HEK293T (cell line): ENCODE measurements around the gene ASPSCR1.

Source experiments
- CTCF ChIA-PET: fragments of 350-600 bp; formaldehyde crosslinking; extraction: SDS; loops from one replicate; lab custom pipeline; 2021; ENCODE audit warnings: antibody characterized with exemption, inconsistent platforms; lab: Yijun Ruan, JAX
- POLR2A ChIA-PET: fragments of 350-600 bp; formaldehyde crosslinking; extraction: SDS; loops from one replicate; lab custom pipeline; 2020; ENCODE audit warnings: antibody characterized with exemption, inconsistent platforms; lab: Yijun Ruan, JAX
- DNase-seq: peaks from one replicate; pipeline ENCODE4 v3.0.0; 2012; ENCODE audit warnings: mixed read lengths; ENCODE audit errors: extremely low spot score
- ARNT ChIP-seq: fragments of 450-650 bp; IDR thresholded peaks from 2 replicates; pipeline ENCODE4 v1.6.1; 2017; ENCODE audit warnings: mild to moderate bottlenecking
- BHLHE40 ChIP-seq: fragments of 450-650 bp; IDR thresholded peaks from 2 replicates; pipeline ENCODE4 v1.6.1; 2016; ENCODE audit warnings: mild to moderate bottlenecking, moderate library complexity, borderline replicate concordance
- CTBP1 ChIP-seq: fragments of 450-650 bp; IDR thresholded peaks from 2 replicates; pipeline ENCODE4 v1.6.1; 2016; ENCODE audit warnings: borderline replicate concordance
- ELF4 ChIP-seq: fragments of 450-650 bp; IDR thresholded peaks from 2 replicates; pipeline ENCODE4 v1.6.1; 2017; ENCODE audit warnings: antibody characterized with exemption
- FOXA1 ChIP-seq: fragments of 450-650 bp; IDR thresholded peaks from 2 replicates; pipeline ENCODE4 v1.6.1; 2016; ENCODE audit warnings: mild to moderate bottlenecking
- FOXK2 ChIP-seq: fragments of 450-650 bp; IDR thresholded peaks from 2 replicates; pipeline ENCODE4 v1.6.1; 2016; ENCODE audit warnings: mild to moderate bottlenecking
- FOXM1 ChIP-seq: fragments of 450-650 bp; IDR thresholded peaks from 2 replicates; pipeline ENCODE4 v1.6.1; 2017; ENCODE audit warnings: mild to moderate bottlenecking, borderline replicate concordance
- HDGF ChIP-seq: fragments of 450-650 bp; IDR thresholded peaks from 2 replicates; pipeline ENCODE4 v1.6.1; 2017; ENCODE audit warnings: antibody characterized with exemption, borderline replicate concordance
- L3MBTL2 ChIP-seq: fragments of 450-650 bp; conservative IDR thresholded peaks from 2 replicates; pipeline ENCODE4 v1.6.1; 2016; ENCODE audit warnings: mild to moderate bottlenecking
- LEF1 ChIP-seq: fragments of 450-650 bp; IDR thresholded peaks from 2 replicates; pipeline ENCODE4 v1.6.1; 2017; ENCODE audit warnings: mild to moderate bottlenecking, borderline replicate concordance
- NFRKB ChIP-seq: fragments of 450-650 bp; IDR thresholded peaks from 2 replicates; pipeline ENCODE4 v1.6.1; 2016; ENCODE audit warnings: mild to moderate bottlenecking, moderate library complexity
- SP1 ChIP-seq: fragments of 450-650 bp; IDR thresholded peaks from 2 replicates; pipeline ENCODE4 v1.6.1; 2017
- SUZ12 ChIP-seq: fragments of 450-650 bp; IDR thresholded peaks from 2 replicates; pipeline ENCODE4 v1.6.1; 2016; ENCODE audit warnings: mild to moderate bottlenecking
- TARDBP ChIP-seq: fragments of 450-650 bp; IDR thresholded peaks from 2 replicates; pipeline ENCODE4 v1.6.1; 2016
- ZNF384 ChIP-seq: fragments of 450-650 bp; IDR thresholded peaks from 2 replicates; pipeline ENCODE4 v1.6.1; 2016
- TF ChIP-seq, protein P1 (sequence below): fragments of 450-650 bp; IDR thresholded peaks from 2 replicates; pipeline ENCODE4 v1.6.1; 2016

The ASPSCR1 gene

GRCh38 chr17:82060614-82061013 is 83.2 kb downstream of the ASPSCR1 start:
- TF ChIP-seq BHLHE40 (no peak), L3MBTL2 (no peak)
- no peak for DNase-seq
- ChIA-PET CTCF (no interaction called here), POLR2A (interaction anchor here (1.1 to 6.8 kb wide), 5 partner anchors 6 to 38 kb away, joined by 3 to 46 read pairs (median 4); partner anchors contain the start of genes DCXR, FASN, GPS1 and RAC3)

DNA sequence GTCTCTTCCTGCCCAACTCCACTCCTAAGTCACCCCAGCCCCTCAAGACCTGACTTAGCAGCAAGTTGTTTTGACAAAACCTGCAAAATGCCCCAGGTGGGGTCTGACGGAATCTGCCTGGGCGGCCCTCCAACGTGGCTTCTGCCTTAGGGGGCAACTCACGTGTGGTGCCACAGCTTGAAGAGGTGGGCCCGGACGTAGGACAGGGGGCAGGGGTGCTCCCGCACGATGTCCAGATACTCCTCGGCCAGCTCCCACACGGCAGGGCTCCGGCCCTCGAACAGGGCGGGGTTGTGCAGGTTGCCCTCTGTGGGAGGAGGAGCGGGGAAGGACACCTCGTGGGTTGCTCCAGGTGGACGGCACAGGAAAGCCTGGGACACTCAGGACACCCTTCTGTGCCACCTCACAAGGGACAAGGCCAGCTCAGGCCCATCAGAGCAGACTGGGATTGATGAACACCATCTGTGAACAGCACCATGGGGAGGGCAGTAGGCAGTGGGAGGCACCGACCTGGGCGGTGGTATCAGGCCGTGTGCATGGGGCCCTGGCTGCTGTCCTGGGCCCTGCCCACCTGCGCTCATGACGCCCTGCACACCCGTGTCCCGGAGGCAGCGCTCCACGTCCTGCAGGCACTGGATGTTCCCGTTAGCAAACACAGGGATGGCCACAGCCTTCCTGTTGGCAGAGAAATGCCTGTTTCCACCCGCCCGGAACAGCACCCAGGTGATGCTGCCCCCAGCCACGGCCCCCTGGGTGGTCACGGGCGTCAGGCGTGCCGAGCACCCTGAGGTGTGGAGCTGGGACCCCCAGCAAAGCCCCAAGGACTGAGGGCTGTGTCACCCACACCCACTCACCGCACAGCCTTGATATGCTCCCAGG is 83.9 kb downstream of the ASPSCR1 start:
- POLR2A ChIA-PET = interaction anchor here (1.1 to 6.8 kb wide), 6 partner anchors 7 to 37 kb away, joined by 3 to 46 read pairs (median 5); partner anchors contain the start of genes DCXR, FASN, GPS1 and RAC3
- DNase-seq = no peak
- CTCF ChIA-PET = no interaction called here
- TF ChIP-seq TARDBP (no peak), FOXA1 (no peak), NFRKB (no peak), BHLHE40 (no peak), SUZ12 (no peak), SP1 (no peak), L3MBTL2 (no peak), ZNF384 (no peak), ARNT (no peak), FOXM1 (no peak), CTBP1 (no peak), LEF1 (no peak), HDGF (no peak), ELF4 (no peak)
- TF ChIP-seq, protein P1, sequence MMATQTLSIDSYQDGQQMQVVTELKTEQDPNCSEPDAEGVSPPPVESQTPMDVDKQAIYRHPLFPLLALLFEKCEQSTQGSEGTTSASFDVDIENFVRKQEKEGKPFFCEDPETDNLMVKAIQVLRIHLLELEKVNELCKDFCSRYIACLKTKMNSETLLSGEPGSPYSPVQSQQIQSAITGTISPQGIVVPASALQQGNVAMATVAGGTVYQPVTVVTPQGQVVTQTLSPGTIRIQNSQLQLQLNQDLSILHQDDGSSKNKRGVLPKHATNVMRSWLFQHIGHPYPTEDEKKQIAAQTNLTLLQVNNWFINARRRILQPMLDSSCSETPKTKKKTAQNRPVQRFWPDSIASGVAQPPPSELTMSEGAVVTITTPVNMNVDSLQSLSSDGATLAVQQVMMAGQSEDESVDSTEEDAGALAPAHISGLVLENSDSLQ = no peak

DNA sequence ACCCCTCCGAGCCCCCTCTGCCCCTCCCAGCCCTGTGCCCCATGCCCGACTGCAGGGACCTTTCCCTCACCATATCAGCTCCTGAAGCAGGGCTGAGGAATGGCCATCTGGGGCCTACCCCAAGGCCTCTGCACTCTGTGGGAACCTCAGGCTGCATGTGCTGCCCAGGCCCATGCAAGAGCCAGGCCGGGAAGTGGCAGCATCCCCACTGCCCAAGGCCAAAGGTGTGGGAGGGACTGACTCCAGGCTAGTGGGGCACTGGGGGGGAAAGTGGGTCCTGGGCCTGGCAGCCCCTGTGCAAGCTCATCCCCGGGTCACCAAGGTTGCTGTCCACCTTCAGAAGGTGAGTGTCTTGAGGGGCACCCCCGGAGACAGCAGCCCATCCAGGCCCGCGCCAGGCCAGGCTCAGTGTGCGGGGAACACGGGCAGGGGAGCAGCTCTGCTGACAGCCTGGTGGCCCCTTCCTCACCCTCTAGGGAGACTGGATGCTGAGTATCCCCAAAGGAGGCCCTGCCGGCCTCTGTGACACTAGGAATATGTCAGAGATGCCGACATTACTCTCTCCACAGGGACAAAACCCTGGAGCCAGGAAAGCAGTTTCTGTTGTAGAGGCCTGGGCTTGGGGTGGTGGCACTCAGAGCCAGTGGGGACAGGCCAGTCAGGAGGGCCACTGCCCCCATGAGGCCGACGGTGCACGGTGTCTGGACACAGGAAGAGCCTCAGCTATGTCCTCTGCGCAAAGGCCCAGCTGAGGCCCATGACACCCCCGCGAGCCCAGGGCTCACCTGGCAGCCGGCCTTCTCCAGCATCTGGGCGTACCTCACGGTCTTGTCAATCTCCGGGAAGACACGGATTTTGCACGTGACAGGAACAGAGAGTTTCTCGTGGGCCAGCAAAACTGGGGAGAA is 84.9 kb downstream of the ASPSCR1 start:
- ChIA-PET CTCF (no interaction called here), POLR2A (interaction anchor here (1.3 to 6.8 kb wide), 3 partner anchors 8 to 27 kb away, joined by 5 to 46 read pairs (median 6); partner anchors contain the start of genes DCXR, GPS1 and RFNG)
- TF ChIP-seq SP1 (no peak), BHLHE40 (no peak), FOXA1 (no peak), SUZ12 (no peak), FOXM1 (no peak), ARNT (no peak), HDGF (no peak)
- no peak for DNase-seq

DNA sequence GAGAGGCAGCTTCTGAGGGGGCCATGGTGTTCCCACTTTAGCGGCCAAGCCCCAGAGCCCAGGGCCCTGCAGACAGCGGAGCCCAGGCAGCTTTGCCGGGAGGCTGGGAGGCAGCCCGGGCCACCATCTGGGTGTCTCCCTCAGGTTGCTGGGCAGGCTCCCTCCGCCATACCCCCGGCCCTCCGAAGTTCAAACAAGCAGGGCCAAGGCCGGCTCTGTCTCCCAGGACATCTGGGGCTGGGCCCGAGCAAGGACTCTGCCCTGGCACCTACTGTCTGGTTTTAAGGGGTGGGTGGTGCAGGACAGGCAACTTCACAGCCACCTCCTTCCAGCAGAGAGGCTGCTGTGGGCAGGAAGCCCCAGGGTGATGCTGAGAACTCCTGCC is 85.5 kb downstream of the ASPSCR1 start:
- TF ChIP-seq ZNF384 (no peak), ELF4 (no peak), TARDBP (no peak), HDGF (no peak), SUZ12 (no peak), NFRKB (no peak), FOXK2 (no peak), SP1 (no peak), FOXM1 (no peak), ARNT (no peak), FOXA1 (no peak), BHLHE40 (no peak), CTBP1 (no peak), LEF1 (no peak)
- TF ChIP-seq, protein P1 = no peak
- ChIA-PET CTCF (no interaction called here), POLR2A (interaction anchor here (0.7 to 6.8 kb wide), 7 partner anchors 9 to 36 kb away, joined by 3 to 46 read pairs (median 5); partner anchors contain the start of genes DCXR, FASN, GPS1 and RAC3)
- DNase-seq = no peak

GRCh38 chr17:82063424-82064415 is 86.3 kb downstream of the ASPSCR1 start:
- CTCF ChIA-PET = no interaction called here
- DNase-seq = no peak
- POLR2A ChIA-PET = interaction anchor here (0.7 to 6.8 kb wide), 9 partner anchors 10 to 130 kb away, joined by 3 to 46 read pairs (median 4); partner anchors contain the start of genes DCXR, FASN, GPS1 and RAC3
- no peak for TF ChIP-seq LEF1
- TF ChIP-seq BHLHE40 = no peak
- no peak for TF ChIP-seq ARNT
- no peak for TF ChIP-seq TARDBP
- no peak for TF ChIP-seq FOXM1
- no peak for TF ChIP-seq FOXA1
- no peak for TF ChIP-seq ZNF384
- TF ChIP-seq, protein P1 = no peak
- TF ChIP-seq FOXK2 = no peak
- TF ChIP-seq CTBP1 = no peak
- TF ChIP-seq SUZ12 = no peak
- TF ChIP-seq NFRKB = no peak
- no peak for TF ChIP-seq HDGF
- no peak for TF ChIP-seq SP1
